Activated T-helper 9 cell treated with anti-CD3 and anti-CD28 coated beads, Interleukin-2, amount 50 U/mL, for 16 hours (primary cell): ENCODE data around the gene SPEM2.

Experiments used
- DNase-seq: peaks from one replicate; pipeline ENCODE4 v3.0.0-alpha.2; 2020; ENCODE audit warnings: low read depth

SPEM2 gene

GRCh38 chr17:7403977-7404736 is 21.3 kb upstream of the SPEM2 start, which contains the start of gene TMEM256:
TMEM256 (minus strand) TSS chr17:7404097; CDS start chr17:7404084, 13 bp downstream.
- DNase-seq = peak; percentile 92

GRCh38 chr17:7404737-7405349 is 20.6 kb upstream of the SPEM2 start:
- peak; percentile 61 for DNase-seq

DNA sequence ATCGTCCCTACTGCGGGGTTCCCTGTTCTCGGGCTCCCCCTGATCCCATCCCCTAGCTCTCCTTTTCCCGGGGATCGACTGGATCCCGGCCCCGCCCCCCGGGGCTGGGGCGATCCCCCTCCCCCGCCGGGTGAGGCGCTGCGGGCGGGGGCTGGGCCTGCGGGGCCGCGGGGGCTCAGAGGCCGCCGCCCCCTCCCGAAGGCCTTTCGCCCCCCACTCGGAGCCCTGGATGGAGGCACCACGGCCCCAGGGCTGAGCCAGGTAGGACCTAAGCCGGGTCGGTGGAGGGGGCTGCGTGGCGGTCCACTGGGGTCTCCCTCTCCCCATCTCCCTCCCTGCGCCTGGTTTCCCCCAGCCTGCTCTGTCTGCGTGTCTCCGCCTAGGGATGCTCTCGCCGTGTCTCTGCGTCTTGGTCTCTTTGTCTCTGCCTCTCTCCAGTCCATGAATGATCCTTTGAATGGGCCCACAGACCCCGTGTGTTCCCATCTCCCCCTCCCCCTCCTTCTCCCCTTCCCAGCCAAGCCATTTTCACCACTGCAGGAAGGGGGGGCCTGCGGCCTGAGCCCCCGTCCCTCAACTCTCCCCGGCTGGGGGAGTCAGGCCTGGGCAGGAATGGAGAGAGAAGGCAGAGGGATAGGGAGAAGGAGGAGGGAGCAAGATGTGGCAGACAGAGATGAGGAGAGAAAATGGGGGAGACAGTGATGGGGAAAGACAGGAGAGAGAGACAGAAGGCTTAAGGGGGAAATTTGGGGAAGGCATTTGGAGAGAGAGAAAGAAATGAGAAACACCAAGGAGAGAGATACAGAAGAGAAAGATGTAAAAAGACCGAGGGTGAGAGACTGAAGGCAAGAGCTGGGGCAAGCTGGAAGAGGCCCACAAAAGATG is 19.8 kb upstream of the SPEM2 start:
- DNase-seq = no peak

DNA sequence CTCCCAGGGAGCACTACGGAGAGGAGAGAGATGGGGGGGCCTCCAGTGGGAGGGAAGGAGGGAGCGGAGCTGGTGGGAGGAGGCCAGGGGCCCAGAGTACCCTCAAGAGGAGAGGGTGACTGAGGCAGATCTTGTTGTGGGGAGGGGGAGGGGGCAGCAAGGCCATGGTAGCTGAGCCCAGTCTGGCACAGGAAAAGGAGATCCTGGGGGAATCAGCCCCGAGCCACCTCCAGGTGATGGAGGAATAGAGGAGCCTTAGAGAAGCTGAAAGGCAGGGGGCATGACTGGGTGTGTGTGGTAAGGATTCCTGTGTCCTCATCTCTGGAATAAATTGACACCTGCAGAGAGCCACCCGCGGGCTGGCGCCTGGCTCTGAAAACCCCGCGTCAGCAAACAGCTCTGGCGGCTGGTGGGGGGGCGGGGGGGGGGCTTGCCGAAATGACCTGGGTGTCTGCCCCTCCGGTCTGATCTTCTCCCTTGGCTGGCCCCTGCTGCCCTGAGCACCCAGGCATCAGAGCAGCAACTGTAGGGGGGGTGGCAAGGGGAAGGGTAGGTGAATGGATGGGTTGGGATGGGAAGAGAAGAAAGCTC is 19.1 kb upstream of the SPEM2 start:
- no peak for DNase-seq

GRCh38 chr17:7407082-7407481 is 18.3 kb upstream of the SPEM2 start:
- DNase-seq = no peak

DNA sequence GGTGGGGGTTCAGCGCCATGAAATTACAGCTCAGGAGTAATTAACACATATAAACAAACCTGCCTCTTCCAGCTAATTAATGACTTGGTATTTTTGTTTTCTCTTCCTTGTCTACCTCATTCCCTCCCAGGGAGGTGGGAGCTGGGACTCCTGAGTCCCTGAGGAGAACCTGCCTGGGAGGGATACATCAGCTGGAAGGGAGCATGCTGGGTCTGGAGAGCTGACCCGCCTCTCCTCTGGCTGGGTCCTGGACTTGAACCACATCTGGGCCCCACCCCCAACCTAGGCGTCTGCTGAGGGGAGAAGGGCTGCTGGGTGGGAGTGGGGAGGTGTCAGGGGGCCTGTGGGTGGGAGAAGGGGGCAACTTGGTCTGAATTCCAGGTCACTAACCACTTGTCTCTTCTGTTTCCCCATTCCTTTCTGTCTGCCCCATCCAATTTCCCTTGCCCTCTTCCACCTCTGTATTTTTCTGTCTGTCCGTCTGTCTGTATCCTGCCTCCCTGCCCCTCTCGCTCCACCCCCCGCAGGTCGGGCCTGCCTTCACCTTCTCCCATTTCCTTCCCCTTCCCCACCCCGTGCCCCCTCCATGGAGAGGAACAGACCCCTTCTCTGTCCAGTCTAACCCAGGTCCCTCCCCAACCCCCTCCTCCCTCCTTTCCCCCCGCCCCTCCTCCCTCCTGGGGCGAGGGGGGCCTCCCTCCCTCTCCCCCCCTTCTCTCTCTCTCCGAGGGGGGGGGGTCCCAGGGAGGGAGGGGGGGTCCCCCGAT is 17.7 kb upstream of the SPEM2 start, which contains the start of gene NLGN2:
TSS of gene NLGN2 (plus strand) at position 361 of the 767 bp plus-strand sequence. CDS start 411 bp downstream, outside the sequence.
- no peak for DNase-seq

- no peak for DNase-seq
Measured at GRCh38 chr17:7408252-7408727, 17.1 kb upstream of the SPEM2 start.

DNA sequence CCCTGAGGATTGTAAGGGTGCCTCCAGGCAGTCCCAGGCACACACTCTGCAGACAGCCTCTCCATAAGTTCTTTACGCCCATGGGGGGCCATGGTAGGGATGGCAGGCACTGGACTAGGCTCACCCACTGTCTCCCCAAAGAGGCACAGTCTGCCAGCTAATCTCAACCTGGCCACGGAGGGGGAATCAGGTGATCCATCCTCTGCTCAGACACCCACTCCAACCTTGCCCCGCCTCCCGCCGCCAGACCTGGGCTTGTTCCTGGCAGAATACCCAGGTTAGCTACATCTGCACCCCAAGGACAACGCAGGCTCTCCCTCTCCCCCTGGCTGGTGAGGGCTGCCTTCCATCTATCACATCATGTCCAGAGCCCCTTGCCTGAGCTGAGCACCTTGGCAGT is 16.6 kb upstream of the SPEM2 start:
- DNase-seq = no peak

DNA sequence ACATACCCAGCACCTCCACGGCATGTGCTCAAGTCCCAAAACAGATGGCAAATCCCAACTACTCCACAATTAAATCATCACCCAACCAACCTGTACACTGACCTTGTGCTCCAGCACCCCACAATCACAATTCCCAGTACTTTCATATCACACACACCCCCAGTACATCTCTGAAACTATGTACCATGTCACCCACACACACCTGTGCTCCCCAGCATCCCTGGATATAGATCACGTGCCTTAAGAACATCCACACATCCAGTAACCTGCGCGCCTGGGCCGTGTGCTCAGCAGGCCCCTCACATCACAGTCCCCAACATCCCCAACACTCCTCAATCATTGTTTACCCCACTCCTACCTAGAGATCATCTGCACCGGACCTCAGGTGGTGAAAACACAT is 15.7 kb upstream of the SPEM2 start:
- no peak for DNase-seq

DNA sequence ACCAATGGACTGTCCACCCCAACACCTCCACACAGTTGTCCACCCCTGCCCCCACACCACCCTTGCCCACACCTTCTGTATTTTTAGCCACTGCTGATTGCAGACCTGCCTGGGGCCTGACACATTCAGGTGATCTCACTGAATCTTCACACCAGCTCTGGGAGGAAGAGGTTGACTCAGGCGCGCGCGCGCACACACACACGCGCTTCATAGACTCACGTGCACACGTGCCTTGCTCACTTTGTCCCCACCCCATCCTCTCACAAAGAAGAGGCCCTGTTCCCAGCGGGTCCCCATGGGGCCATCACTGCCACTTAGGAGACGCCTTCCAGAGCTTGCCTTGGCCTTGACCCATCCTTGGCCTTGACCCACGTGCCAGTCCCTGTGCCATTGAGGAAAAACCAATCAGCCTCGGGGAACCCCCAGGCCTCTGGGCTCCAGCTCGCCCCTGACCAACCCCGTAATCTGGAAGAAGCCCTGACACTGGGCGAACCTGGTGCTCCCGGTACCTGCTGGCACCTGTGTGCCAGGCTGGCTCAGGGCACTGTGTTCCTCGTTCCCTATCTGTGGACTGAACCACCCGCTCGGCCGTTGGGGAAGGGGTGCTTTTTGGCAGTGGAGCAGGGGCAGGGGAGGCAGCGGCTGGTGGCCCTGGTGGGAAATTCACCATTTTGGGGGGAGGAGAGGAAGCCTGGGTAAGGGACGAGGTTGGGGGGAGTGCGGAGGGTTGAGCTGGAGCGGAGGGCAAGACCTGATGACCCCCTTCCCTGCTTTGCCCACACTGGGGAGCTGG is 14.6 kb upstream of the SPEM2 start:
- no peak for DNase-seq

- DNase-seq = no peak
Measured at GRCh38 chr17:7411427-7411750, 14.0 kb upstream of the SPEM2 start.

- DNase-seq = no peak
Measured at GRCh38 chr17:7413346-7413985, 11.9 kb upstream of the SPEM2 start.

DNA sequence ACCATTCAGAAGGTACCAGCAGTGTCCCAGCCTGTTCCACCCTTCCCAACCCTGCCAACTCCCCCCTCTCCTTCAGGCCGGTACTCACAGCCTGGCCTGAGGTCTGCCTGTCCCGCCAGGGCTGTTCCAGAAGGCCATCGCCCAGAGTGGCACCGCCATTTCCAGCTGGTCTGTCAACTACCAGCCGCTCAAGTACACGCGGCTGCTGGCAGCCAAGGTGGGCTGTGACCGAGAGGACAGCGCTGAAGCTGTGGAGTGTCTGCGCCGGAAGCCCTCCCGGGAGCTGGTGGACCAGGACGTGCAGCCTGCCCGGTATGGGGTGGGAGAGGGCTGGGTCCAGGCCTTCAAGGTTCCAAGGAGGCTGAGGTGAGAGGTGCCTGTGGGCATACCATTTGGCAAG is 10.6 kb upstream of the SPEM2 start:
- DNase-seq = no peak

DNA sequence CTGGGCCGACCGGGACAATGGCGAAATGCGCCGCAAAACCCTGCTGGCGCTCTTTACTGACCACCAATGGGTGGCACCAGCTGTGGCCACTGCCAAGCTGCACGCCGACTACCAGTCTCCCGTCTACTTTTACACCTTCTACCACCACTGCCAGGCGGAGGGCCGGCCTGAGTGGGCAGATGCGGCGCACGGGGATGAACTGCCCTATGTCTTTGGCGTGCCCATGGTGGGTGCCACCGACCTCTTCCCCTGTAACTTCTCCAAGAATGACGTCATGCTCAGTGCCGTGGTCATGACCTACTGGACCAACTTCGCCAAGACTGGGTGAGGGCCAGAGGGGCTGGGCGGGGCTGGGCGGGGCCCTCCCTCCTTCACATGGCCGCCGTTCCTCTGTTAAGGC is 9.6 kb upstream of the SPEM2 start:
- DNase-seq = no peak

- DNase-seq = no peak
Measured at GRCh38 chr17:7416323-7416722, 9.1 kb upstream of the SPEM2 start.

DNA sequence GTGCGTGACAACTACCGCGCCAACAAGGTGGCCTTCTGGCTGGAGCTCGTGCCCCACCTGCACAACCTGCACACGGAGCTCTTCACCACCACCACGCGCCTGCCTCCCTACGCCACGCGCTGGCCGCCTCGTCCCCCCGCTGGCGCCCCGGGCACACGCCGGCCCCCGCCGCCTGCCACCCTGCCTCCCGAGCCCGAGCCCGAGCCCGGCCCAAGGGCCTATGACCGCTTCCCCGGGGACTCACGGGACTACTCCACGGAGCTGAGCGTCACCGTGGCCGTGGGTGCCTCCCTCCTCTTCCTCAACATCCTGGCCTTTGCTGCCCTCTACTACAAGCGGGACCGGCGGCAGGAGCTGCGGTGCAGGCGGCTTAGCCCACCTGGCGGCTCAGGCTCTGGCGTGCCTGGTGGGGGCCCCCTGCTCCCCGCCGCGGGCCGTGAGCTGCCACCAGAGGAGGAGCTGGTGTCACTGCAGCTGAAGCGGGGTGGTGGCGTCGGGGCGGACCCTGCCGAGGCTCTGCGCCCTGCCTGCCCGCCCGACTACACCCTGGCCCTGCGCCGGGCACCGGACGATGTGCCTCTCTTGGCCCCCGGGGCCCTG is 8.3 kb upstream of the SPEM2 start:
- DNase-seq = no peak

DNA sequence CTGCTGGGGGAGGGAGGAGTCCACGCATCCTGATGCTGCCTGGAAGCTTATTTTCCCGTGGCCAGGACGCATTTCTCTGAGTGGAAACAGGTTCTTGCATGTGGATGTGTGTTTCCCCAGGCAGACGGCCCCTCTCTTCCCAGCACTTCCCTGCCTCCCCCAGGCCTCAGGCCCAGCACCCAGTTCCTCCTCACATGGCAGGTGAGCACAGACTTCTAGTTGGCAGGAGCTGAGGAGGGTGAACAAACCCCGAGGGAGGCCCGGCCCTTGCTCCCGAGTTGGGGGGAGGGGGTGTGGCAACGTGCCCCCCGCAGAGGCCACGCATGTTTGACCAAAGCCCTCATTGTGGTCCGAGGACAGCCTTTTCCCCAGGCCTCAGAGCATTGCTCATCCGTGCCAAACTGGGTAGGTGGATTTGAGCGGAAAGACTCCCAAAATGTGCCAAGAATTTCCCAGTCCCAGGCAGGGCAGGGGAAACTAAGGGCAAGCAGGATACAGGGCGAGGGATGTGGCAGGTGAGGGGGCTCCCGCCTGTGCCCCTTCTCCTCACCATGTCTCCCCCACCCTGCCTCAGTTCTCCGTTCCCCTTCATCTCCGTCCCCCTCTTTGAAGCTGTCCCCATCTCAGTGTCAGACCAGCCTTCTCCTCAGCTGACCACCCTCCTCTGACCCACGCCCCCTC is 6.8 kb upstream of the SPEM2 start:
- DNase-seq = no peak

GRCh38 chr17:7419819-7420610 is 5.4 kb upstream of the SPEM2 start, which contains the start of gene SPEM1:
SPEM1 (plus strand) TSS chr17:7420324; CDS start chr17:7420385, 61 bp downstream.
- DNase-seq = no peak
